IMR-90 (cell line): ENCODE results near the gene EXOC5. TPM values are rescaled to one million over a fixed set of nuclear protein-coding genes. Genes with fewer than 3 reads are reported as not detected.

Experiments used
- ATAC-seq: fragments of 200-7000 bp; cut with Tn5 transposase; 2 replicates; pipeline ENCODE4 v1.9.1; 2020; ENCODE audit warnings: low read depth, mild to moderate bottlenecking, moderate library complexity
- BruUV-seq: library from RNA; stranded (reverse); fragments of 400-500 nt; replicated peaks from 2 replicates; lab custom pipeline; 2021; lab: Mats Ljungman, UMichigan
- CTCF ChIA-PET: fragments of 300-600 bp; formaldehyde crosslinking; extraction: SDS; loops from one replicate; lab custom pipeline; 2021; ENCODE audit warnings: antibody characterized with exemption; lab: Yijun Ruan, JAX
- POLR2A ChIA-PET: fragments of 300-600 bp; sonication (Branson Sonifier 250); formaldehyde crosslinking; loops from one replicate; lab custom pipeline; 2022; ENCODE audit warnings: antibody characterized with exemption; ENCODE audit not compliant: unreplicated experiment; lab: Charles Lee
- DNase-seq: peaks from one replicate; pipeline ENCODE4 v3.0.0; 2013
- H2AFZ ChIP-seq: replicated peaks from 2 replicates; pipeline ENCODE3; 2013; ENCODE audit warnings: low read length, mild to moderate bottlenecking; ENCODE audit not compliant: poor library complexity
- H2AK5ac ChIP-seq: 2 replicates; pipeline ENCODE4 v1.6.1; 2013; ENCODE audit warnings: low read depth, low read length, inconsistent platforms
- H2AK9ac ChIP-seq: replicated peaks from 2 replicates; pipeline ENCODE3; 2013; ENCODE audit warnings: mild to moderate bottlenecking, low read depth, low read length, moderate library complexity; ENCODE audit not compliant: poor library complexity
- H2BK120ac ChIP-seq: 2 replicates; pipeline ENCODE4 v1.6.1; 2013; ENCODE audit warnings: low read depth, low read length, inconsistent platforms
- H2BK15ac ChIP-seq: 3 replicates; pipeline ENCODE4 v1.6.1; 2013; ENCODE audit warnings: low read depth, low read length, inconsistent platforms
- H2BK20ac ChIP-seq: 2 replicates; pipeline ENCODE4 v1.6.1; 2013; ENCODE audit warnings: low read depth, mild to moderate bottlenecking, inconsistent platforms, low read length, moderate library complexity
- H2BK5ac ChIP-seq: 2 replicates; pipeline ENCODE4 v1.6.1; 2013; ENCODE audit warnings: mild to moderate bottlenecking, low read depth, low read length, inconsistent platforms; ENCODE audit not compliant: poor library complexity, severe bottlenecking
- H3K14ac ChIP-seq: replicated peaks from 2 replicates; pipeline ENCODE4 v1.6.1; 2013; ENCODE audit warnings: low read depth, low read length, inconsistent platforms
- H3K18ac ChIP-seq: 2 replicates; pipeline ENCODE4 v1.6.1; 2013; ENCODE audit warnings: low read depth, low read length, control low read depth
- H3K23ac ChIP-seq: 2 replicates; pipeline ENCODE4 v1.6.1; 2013; ENCODE audit warnings: low read depth, low read length, inconsistent platforms
- H3K27ac ChIP-seq: 2 replicates; pipeline ENCODE4 v1.5.1; 2013; ENCODE audit warnings: mild to moderate bottlenecking, control low read depth, low read length; ENCODE audit not compliant: insufficient read depth
- H3K27me3 ChIP-seq: 2 replicates; pipeline ENCODE4 v1.6.1; 2013; ENCODE audit warnings: low read length; ENCODE audit not compliant: control insufficient read depth, insufficient read depth
- H3K36me3 ChIP-seq: 2 replicates; pipeline ENCODE4 v1.6.1; 2013; ENCODE audit warnings: low read length, mixed read lengths; ENCODE audit not compliant: control insufficient read depth, insufficient read depth
- H3K4ac ChIP-seq: 2 replicates; pipeline ENCODE4 v1.6.1; 2013; ENCODE audit warnings: low read depth, low read length, inconsistent platforms
- H3K4me1 ChIP-seq: 2 replicates; pipeline ENCODE4 v1.6.1; 2013; ENCODE audit warnings: low read length, mixed read lengths; ENCODE audit not compliant: control insufficient read depth, insufficient read depth
- H3K4me2 ChIP-seq: 2 replicates; pipeline ENCODE4 v1.6.1; 2013; ENCODE audit warnings: low read depth, mild to moderate bottlenecking, control low read depth, low read length, moderate library complexity
- H3K4me3 ChIP-seq: 2 replicates; pipeline ENCODE4 v1.5.1; 2013; ENCODE audit warnings: low read depth, mild to moderate bottlenecking, control low read depth, low read length, moderate library complexity; ENCODE audit not compliant: insufficient read depth
- H3K56ac ChIP-seq: 2 replicates; pipeline ENCODE4 v1.6.1; 2013; ENCODE audit warnings: low read length, inconsistent platforms; ENCODE audit not compliant: insufficient read depth; ENCODE audit errors: extremely low read depth
- H3K79me1 ChIP-seq, 2 experiments: 2 replicates each; pipeline ENCODE4 v1.6.1; 2013; ENCODE audit warnings: low read length in 2 of 2, inconsistent platforms in 1 of 2, low read depth in 1 of 2
- H3K9ac ChIP-seq: 2 replicates; pipeline ENCODE4 v1.6.1; 2013; ENCODE audit warnings: low read depth, low read length, control low read depth
- H3K9me1 ChIP-seq: 2 replicates; pipeline ENCODE4 v1.6.1; 2013; ENCODE audit warnings: low read length, inconsistent platforms; ENCODE audit not compliant: insufficient read depth
- H3K9me3 ChIP-seq: 2 replicates; pipeline ENCODE4 v1.6.1; 2013; ENCODE audit warnings: low read length; ENCODE audit not compliant: control insufficient read depth, insufficient read depth
- H4K20me1 ChIP-seq: 2 replicates; pipeline ENCODE4 v1.6.1; 2013; ENCODE audit warnings: low read length, inconsistent platforms; ENCODE audit not compliant: insufficient read depth
- H4K5ac ChIP-seq: 2 replicates; pipeline ENCODE4 v1.6.1; 2013; ENCODE audit warnings: mild to moderate bottlenecking, low read depth, low read length, control low read depth
- H4K8ac ChIP-seq, 2 experiments: 2 replicates each; pipeline ENCODE4 v1.6.1; 2013; ENCODE audit warnings: low read depth in 2 of 2, low read length in 2 of 2, control low read depth in 1 of 2, inconsistent platforms in 1 of 2
- H4K91ac ChIP-seq: 2 replicates; pipeline ENCODE4 v1.6.1; 2013; ENCODE audit warnings: low read depth, low read length, inconsistent platforms; ENCODE audit not compliant: insufficient read depth
- SMC3 ChIP-seq: fragments of 150-350 bp; IDR thresholded peaks from 2 replicates; pipeline ENCODE4 v1.6.1; 2016; ENCODE audit warnings: low read depth, mild to moderate bottlenecking, antibody characterized with exemption, low read length, moderate library complexity
- whole genome bisulfite sequencing, 2 experiments: methylation state at CpG; one replicate each; pipeline versions ENCODE4 v1.1.5 to v1.1.7; 2013; ENCODE audit warnings: missing lambda C conversion rate in 2 of 2; ENCODE audit not compliant: insufficient read length in 1 of 2; ENCODE audit errors: extremely low coverage in 2 of 2; 5-methylcytosine and 5-hydroxymethylcytosine counted together
- dilution Hi-C: fragments of 300-500 bp; cut with HindIII; formaldehyde crosslinking; loops from one replicate; pipeline ENCODE4 v1.14.3; 2018; ENCODE audit warnings: low sequenced_read_pairs; ENCODE audit not compliant: unreplicated experiment
- in situ Hi-C: fragments of 300-500 bp; cut with MboI; formaldehyde crosslinking; loops from 3 replicates; pipeline ENCODE4 v1.14.3; 2019; ENCODE audit warnings: low sequenced_read_pairs, inconsistent platforms, mixed read lengths
- intact Hi-C: fragments of 100-400 bp; cut with micrococcal nuclease; formaldehyde crosslinking; loops from 2 replicates; pipeline ENCODE4 v1.10.0; 2022
- polyA plus RNA-seq, 3 experiments: library from polyadenylated mRNA; depleted of rRNA; stranded (reverse); fragments of >200 nt; gene quantifications; 2 replicates each; pipeline ENCODE4 v1.2.3, GENCODE V29; 2012; ENCODE audit warnings: low replicate concordance in 1 of 3
- total RNA-seq: library from RNA; depleted of rRNA; stranded (reverse); fragments of >200 nt; gene quantifications from 2 replicates; pipeline ENCODE4 v1.2.3, GENCODE V29; 2012

The EXOC5 gene
- total and polyA plus RNA-seq, 2 of the 4 experiments (the other 2 are of a cell fraction), result 22.4 to 52.5 TPM

DNA sequence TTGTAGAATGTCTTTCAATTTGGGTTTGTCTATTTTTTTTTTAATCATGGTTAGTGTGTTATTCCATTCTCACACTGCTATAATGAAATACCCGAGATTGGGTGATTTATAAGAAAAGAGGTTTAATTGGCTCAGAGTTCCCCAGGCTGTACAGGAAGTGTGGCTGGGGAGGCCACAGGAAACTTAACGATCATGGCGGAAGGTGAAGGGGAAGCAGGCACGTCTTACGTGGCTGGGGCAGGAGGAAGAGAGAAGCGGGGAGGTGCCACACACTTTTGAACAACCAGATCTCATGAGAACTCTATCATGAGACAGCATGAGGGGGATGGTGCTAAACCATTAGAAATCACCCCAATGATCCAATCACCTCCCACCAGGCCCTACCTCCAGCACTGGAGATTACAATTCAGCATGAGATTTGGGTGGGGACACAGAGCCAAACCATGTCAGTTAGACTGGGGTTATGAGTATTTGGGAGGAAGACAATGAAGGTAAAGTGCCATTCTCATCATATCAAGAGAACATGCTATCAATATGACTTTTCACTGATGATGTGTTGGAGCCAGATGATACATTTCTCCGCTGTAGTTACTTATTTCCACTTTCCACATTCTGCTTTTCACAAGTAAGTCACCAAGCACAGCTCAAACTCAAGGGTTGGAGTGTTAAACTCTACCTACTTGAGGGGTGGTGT lies 45.8 kb upstream of the EXOC5 start:
- Histone ChIP-seq H2BK5ac (no peak overlapping the region), H3K9me1 (no peaks in the 10 kb centered on the region), H3K56ac (no peak overlapping the region), H2BK15ac (no peak overlapping the region), H3K9ac (no peak overlapping the region), H4K91ac (no peak overlapping the region), H2AFZ (no peak overlapping the region), H4K8ac (no peak overlapping the region), H2AK5ac (no peak overlapping the region), H3K23ac (no peak overlapping the region), H3K27me3 (peaks cover 1% of the 10 kb centered on the region), H3K79me1 (no peaks in the 10 kb centered on the region), H3K4me1 (no peaks in the 10 kb centered on the region), H3K14ac (no peak overlapping the region), H3K27ac (no peak overlapping the region), H4K20me1 (no peaks in the 10 kb centered on the region), H3K9me3 (no peaks in the 10 kb centered on the region), H3K4ac (no peak overlapping the region), H2AK9ac (no peak overlapping the region), H4K5ac (no peak overlapping the region), H2BK20ac (no peak overlapping the region), H3K4me2 (no peak overlapping the region), H3K18ac (no peak overlapping the region), H3K36me3 (no peaks in the 10 kb centered on the region), H2BK120ac (no peak overlapping the region), H3K4me3 (no peak overlapping the region)
- CTCF ChIA-PET, result interaction anchor here (0.7 kb wide), 1 partner anchor 824 kb away, joined by 3 read pairs; no protein-coding TSS in a partner anchor
- DNase-seq, result no peak
- dilution Hi-C loops (loop anchor here (10.0 kb wide), 1 partner anchor 820 kb away; no protein-coding TSS in a partner anchor), in situ Hi-C loops (loop anchor here (5.0 to 25.0 kb wide), 2 partner anchors 652 to 822 kb away; no protein-coding TSS in a partner anchor), intact Hi-C loops (loop anchor here (10.0 kb wide), 1 partner anchor 760 kb away; no protein-coding TSS in a partner anchor)
- no CpG with 5 or more reads among the region's 7 CpGs for WGBS, 2 experiments
- POLR2A ChIA-PET, result no interaction called here
- ATAC-seq, result no peak
- no TSS peak for BruUV-seq
- no peak for TF ChIP-seq SMC3
